Measurements from ENCODE around the gene STPG4.
"Not testable (repeated sequence)": the region's sequence is repeated elsewhere in the genome, so short reads cannot be mapped to it uniquely, and the experiment has no call there.

The STPG4 gene

DNA sequence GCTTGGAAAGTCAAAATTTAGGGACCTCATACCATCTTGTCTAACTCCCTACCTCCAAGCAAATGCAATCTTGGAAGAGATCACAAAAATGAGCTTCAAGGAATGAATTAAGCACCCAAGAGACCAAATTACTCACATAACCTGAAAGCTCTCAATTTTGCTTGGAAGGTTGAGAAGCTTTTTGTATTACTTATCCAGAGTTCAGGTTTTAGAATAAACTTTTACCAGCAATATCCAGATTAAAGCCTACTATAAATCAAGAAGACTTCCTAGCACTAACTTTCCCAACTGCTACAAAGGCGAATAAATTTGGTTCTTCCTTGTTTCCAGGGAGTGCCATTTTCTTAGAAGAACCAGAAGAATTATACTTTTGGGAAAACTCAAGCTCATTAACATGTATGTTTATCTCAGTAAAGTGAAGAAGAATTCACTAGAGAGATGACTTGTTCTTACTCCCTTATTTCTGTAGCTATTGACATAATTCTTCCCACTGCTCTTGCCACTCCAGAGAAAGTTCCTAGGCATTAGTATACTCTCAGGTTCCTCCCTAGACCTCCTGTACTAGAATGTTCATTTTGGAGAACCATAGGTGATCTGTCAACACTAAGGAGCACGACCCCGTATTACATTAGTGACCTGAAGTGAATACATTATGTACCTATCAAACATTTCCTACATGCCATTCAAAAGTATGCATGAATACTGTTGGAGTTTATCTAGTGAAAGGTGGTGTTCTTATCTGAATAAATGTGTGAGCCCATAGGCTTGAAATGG, 18.0 kb upstream of the STPG4 start:
- no peak for DNase-seq (ENCODE audit: low read depth)

DNA sequence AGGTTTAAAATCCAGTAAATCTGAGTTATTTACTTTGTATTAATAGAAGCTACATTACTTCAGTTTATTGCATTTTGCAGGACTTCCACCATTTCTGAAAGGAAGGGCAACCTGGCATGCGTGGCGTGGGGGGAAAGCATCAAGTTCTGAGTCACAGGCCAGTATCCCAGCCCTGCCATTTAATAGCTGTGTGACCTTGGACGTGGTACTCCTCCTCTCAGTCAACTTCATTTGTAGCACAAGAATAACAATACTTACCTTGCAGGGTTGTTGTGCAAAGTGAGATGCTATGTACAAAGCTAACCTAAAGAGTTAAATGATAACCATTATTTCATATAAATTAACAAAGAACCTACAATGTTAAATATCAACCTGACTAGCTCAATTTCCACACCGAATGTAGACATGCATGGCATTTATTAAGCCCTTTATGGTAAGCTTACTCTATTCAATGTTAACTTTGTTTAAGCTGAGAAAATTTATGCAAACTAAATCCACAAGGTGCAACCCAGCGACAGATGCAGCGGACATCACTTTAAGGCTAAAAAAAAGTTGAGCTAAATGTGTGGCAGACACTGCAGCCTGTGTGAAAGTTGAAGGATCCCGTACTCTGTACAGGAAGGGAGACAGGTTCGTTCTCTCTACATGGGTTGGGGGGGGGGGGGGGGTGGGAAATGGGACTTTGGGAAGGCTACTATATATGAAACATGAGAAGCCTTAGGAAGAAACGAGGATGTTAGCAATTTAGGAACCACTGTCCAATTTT, 17.2 kb upstream of the STPG4 start:
- DNase-seq (ENCODE audit: low read depth) = no peak

DNA sequence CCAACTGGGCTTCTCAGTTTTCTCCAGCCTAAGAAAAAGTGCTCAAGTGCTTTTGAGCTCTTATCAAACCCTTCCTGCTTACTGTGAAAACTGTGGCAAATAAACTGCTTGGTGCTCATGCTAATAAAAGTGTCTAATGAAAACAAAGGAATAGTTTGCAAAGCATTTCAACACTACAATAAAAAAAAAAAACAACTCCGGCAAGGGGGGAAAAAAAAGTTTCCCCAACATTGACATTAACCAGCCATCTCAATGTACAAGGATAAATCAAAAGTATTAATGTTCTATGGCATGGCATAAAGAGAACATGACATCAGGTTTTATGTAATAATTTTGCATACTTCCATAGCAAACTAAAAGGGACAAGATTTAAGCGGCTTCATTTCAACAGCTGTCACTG, 14.7 kb upstream of the STPG4 start:
- DNase-seq (ENCODE audit: low read depth) = no peak

GRCh38 chr2:47168895-47169294, 13.8 kb upstream of the STPG4 start:
- DNase-seq (ENCODE audit: low read depth) = not testable (repeated sequence)

- DNase-seq (ENCODE audit: low read depth) = no peak
Observed at GRCh38 chr2:47167149-47167548, 12.0 kb upstream of the STPG4 start.

DNA sequence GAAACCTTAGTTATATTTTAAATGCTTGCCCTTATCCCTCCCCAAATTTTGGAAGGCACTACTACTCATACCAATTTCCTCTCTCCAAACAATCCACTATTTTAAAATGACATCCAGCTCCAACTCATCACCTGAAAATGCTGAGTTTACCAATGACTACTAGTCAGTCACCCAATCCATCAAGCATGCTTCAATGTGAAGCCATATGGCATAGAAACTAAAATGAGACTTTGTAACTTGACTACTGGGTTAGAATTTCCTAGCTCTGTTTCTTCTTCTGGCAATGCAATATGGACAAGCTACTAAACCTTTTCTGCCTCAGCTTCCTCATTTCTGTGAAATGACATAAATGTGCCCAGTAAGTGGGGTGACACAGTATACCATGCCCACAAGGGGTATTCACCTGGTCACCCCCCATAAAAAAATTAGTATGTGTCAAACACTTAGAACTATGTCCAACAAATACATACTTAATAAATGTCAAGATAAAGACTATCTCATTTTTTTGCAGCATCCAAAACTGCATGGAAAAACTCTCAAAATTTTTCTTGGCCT, 10.0 kb upstream of the STPG4 start:
- no peak for DNase-seq (ENCODE audit: low read depth)

DNA sequence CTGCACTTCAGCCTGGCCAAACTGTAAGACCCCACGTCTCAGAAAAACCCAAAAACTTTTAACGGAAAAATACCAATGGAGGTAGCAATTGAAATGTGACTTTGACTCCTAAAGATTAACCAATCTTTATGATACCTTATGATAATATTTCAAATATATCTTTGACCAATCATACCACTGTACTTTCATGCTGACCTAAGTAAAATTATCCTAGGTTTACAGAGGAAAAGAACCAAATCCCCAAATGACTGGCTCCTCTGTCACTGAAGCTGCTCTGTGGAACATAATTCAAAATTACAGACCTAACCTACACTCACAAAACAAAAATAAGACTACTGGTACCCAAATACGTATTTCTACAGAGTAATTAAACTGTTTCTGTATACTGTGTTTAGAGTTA, 7.7 kb upstream of the STPG4 start:
- DNase-seq (ENCODE audit: low read depth) = no peak

GRCh38 chr2:47161475-47161874, 6.4 kb upstream of the STPG4 start:
- DNase-seq (ENCODE audit: low read depth) = no peak

DNA sequence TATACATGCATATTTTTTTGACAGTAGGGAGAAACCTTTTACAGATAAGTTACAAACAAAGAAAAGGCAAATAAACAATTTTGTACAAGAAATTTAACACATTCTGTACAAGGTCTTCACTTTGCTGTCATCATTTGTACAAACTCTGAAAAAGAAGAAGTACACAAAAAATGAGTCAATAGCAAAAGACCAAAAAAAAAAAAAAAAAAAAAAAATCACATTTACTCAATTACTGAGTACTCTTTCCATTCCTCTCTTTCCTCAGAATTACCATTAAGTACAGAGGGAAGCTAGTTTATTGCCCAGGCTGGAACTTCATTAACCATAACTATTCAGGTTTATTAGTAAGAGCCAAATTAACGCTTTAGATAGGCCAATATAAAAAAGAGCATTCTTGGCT, 5.6 kb upstream of the STPG4 start:
- no peak for DNase-seq (ENCODE audit: low read depth)

DNA sequence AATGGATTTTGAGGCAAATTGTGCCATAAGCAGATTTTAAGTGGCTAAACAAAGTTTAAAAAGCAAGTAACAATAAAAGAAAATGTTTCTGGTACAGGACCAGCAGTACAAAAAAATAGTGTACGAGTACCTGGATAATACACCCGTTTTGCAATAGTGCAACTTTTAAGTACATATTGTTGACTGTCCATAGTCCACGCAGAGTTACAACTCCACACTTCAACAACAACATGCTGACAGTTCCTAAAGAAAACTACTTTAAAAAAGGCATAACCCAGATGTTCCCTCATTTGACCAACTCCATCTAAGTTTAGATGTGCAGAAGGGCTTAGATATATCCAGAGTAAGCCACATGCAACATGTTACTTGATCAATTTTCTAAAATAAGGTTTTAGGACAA, 5.1 kb upstream of the STPG4 start:
- no peak for DNase-seq (ENCODE audit: low read depth)

GRCh38 chr2:47159627-47160026, 4.5 kb upstream of the STPG4 start:
- no peak for DNase-seq (ENCODE audit: low read depth)

DNA sequence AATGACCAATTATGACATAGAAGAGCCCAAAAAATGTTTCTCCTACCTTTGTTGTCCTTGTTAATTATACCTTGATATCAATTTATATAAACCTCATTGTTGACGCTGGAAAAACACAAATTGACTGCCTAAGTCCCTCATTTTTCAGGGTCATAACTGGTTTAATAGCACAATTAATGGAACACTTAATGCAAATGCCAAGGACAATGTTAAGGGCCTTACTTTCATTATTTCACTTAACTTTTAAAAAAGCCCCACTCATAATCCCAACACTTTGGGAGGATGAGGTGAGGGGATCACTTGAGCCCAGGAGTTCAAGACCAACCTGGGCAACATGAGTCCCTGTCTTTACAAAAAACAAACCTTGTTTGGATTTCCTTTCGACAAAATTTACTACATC, 3.5 kb upstream of the STPG4 start:
- no peak for DNase-seq (ENCODE audit: low read depth)

DNA sequence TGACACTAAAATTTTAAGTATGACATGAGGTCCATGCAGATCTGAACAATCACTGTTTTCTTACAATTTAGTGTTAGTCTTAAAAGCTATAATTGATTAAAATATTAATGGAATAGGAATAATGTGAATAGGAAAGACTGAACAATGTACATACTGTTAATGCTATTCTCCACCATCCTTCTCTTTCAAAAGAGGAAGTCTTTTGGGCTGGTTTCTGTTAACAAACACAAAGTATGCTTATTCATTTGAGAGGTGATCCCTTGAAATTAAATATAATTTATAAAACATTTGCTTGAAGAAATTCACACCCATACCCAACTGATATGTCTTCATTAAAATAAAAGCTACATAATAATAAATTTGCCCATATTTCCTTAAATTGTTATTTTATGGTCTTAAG, 2.3 kb downstream of the STPG4 start:
- DNase-seq (ENCODE audit: low read depth) = no peak

DNA sequence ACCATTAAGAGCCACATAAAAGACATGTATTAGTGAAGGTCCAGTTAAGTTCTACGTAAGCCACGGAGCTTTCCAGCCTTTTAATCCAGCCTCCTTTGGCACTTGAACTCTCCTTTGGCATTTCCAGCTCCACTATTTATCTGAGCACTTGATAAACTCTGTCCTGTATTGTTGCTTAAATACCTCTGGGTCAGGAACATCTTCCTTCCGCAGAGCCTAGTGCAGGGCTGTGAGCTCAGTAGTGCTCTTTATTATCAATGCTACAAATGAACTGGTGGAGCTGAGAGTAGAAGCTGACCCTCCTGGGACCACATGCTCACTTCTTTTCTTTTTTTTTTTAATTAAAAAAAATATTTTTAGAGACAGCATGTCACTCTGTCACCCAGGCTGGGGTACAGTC, 4.9 kb downstream of the STPG4 start:
- no peak for DNase-seq (ENCODE audit: low read depth)

GRCh38 chr2:47147021-47147420, 8.1 kb downstream of the STPG4 start:
- DNase-seq (ENCODE audit: low read depth) = no peak

- DNase-seq (ENCODE audit: low read depth) = no peak
Observed at GRCh38 chr2:47145466-47145865, 9.6 kb downstream of the STPG4 start.

DNA sequence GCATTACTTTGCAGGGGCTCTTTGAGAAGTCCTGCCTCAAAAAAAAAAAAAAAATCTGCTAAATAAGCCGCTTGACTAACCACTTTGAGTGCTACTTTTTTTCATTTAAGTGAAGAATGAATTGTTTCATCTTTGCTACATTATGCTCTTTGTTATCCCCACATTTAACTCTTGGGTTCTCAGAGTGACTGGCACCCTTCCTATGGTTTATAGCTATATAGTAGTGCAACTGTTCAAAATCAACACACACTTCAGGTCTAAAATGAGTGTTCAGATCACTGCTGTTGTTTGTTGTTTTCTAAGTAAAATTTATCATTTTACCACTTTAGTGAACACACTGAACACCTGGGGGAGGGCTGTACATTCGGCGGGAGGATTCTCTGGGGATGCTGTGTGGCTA, 13.6 kb downstream of the STPG4 start:
- no peak for DNase-seq (ENCODE audit: low read depth)

GRCh38 chr2:47134386-47135090, 20.6 kb downstream of the STPG4 start:
- no peak for DNase-seq (ENCODE audit: low read depth)

DNA sequence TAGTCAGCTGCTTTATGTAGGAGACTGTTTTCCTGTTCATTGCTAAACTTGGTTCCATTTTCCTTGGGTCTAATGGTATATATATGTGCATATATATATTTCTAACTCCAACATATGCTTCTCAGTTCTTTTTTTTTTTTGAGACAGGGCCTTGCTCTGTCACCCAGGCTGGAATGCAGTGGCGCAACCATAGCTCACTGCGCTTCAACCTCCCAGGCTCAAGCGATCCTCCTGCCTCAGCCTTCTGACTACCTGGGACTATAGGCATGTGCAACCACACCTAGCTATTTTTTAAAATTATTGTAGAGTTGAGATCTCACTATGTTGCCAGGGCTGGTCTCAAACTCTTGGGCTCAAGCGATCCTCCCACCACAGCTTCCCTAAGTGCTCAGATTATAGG, 22.1 kb downstream of the STPG4 start:
- no peak for DNase-seq (ENCODE audit: low read depth)

DNA sequence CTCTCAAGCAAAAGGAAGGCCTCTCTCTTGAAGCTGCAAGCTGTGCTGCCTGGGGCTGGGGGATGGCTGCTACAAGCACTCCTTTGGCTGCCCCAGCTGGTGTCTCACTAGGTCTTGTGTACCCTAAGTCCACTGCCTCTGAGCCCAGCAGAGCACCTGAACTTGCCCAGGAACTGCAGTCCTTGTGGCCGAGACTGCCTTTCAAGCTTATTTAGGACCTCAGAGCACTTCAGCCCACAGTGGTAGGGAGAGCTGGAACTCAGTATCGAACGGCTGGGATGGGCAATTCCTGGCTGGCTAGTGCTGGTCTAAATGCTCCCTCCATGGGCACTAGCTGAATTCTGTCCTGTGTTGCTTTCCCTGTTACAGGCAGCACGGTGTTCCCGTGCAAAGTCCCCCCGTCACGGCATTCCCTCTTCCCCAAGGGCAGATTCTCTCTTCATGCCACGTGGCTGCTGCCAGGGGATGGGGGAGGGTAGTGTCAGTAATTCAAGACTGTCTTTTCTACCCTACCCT, 25.9 kb downstream of the STPG4 start:
- no peak for DNase-seq (ENCODE audit: low read depth)

DNA sequence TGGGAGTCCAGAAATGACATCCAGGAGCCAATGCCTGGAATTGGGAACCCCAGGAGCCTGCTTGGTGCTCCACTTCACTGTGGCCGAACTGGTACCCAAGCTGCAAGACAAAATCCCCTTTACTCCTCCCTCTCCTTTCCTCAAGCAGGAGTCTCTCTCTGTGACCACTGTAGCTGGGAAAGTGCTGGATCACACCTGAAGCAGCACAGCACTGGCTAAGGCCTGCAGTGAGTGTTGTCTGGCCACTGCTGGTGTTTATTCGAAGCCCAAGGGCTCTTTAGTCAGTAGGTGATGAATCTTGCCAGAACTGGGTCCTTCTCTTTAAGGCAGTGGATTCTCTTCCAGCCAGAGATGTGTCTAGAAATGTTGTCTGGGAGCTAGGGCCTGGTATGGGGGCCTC, 26.4 kb downstream of the STPG4 start:
- DNase-seq (ENCODE audit: low read depth) = no peak

- DNase-seq (ENCODE audit: low read depth) = no peak
Observed at GRCh38 chr2:47127862-47128543, 27.1 kb downstream of the STPG4 start.
